Measurements from ENCODE around the gene PRPF31.

The PRPF31 gene

GRCh38 chr19:54178581-54179261 is 63.2 kb downstream of the PRPF31 start:
- in situ Hi-C loops (cut with MboI; ENCODE audit: low pct_unique_long_range_greater_than_20kb, low sequenced_read_pairs): no loop called here
- no peak for DNase-seq

- in situ Hi-C loops (cut with MboI; ENCODE audit: low pct_unique_long_range_greater_than_20kb, low sequenced_read_pairs): no loop called here
- no peak for DNase-seq
Observed at GRCh38 chr19:54179262-54179852, 63.8 kb downstream of the PRPF31 start.

- in situ Hi-C loops (cut with MboI; ENCODE audit: low pct_unique_long_range_greater_than_20kb, low sequenced_read_pairs): no loop called here
- DNase-seq: peak; percentile 67
Observed at GRCh38 chr19:54179921-54180461, 64.4 kb downstream of the PRPF31 start.

GRCh38 chr19:54180691-54181091 is 65.1 kb downstream of the PRPF31 start:
- in situ Hi-C loops (cut with MboI; ENCODE audit: low pct_unique_long_range_greater_than_20kb, low sequenced_read_pairs): no loop called here

More at GRCh38 chr19:54180691-54181091, 65.1 kb downstream of the PRPF31 start:
- no peak for DNase-seq
